Thyroid gland (tissue), 4 donors: ENCODE results near the gene DTD1.

Source experiments
- POLR2A ChIP-seq, 2 donors: fragments of 450-650 bp; IDR thresholded peaks; one replicate each; pipeline ENCODE4 v1.6.1; 2017; ENCODE audit warnings: antibody characterized with exemption in 2 of 2, mild to moderate bottlenecking in 2 of 2, moderate library complexity in 1 of 2
- TF ChIP-seq, protein P1 (sequence below), 6 experiments: fragments of 200-600 bp in 3 of 6; fragments of 450-650 bp in 3 of 6; sonication (generic) in 3 of 6; IDR thresholded peaks; one replicate each; pipeline ENCODE4 v1.5.1; 2016 to 2019; ENCODE audit warnings: antibody characterized with exemption in 6 of 6, mild to moderate bottlenecking in 2 of 6, inconsistent platforms in 1 of 6, moderate library complexity in 1 of 6

DNA sequence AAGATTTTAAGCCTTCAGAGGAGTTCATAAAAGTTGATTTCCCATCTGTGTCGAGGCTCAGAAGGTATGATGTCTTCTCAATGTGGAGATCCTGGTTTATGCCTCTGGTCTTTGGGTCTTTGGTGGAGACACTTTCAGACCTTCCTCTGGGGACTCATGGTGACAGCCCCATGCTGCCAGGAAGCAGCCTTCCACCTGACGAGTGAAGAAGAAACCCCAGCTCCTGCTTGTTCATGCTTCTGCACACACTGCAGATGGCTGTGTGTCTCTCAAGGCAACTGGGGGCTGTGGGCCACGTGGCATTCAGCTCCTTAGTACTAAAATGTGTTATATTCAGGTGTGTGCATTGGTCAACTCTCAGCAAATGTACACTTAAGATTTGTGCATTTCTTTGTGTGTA, 220.9 kb downstream of the DTD1 start:
- TF ChIP-seq POLR2A (IDR thresholded peaks at IDR 0.05), result no peak
- TF ChIP-seq, protein P1, sequence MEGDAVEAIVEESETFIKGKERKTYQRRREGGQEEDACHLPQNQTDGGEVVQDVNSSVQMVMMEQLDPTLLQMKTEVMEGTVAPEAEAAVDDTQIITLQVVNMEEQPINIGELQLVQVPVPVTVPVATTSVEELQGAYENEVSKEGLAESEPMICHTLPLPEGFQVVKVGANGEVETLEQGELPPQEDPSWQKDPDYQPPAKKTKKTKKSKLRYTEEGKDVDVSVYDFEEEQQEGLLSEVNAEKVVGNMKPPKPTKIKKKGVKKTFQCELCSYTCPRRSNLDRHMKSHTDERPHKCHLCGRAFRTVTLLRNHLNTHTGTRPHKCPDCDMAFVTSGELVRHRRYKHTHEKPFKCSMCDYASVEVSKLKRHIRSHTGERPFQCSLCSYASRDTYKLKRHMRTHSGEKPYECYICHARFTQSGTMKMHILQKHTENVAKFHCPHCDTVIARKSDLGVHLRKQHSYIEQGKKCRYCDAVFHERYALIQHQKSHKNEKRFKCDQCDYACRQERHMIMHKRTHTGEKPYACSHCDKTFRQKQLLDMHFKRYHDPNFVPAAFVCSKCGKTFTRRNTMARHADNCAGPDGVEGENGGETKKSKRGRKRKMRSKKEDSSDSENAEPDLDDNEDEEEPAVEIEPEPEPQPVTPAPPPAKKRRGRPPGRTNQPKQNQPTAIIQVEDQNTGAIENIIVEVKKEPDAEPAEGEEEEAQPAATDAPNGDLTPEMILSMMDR (IDR thresholded peaks at IDR 0.05), result no peak
